A549 (cell line): ENCODE results near the gene EXOC4. TPM values are rescaled to one million over a fixed set of nuclear protein-coding genes. Genes with fewer than 3 reads are reported as not detected.

ENCODE experiments used
- ATAC-seq, 2 experiments: fragments of 200-7000 bp in 1 of 2; fragments of >200 bp in 1 of 2; cut with Nextera tagmentation in 1 of 2; cut with Tn5 transposase in 1 of 2; 3 replicates each; pipeline versions ENCODE4 v1.8.0 to v1.9.1; 2018 to 2020; ENCODE audit warnings: mild to moderate bottlenecking in 1 of 2, moderate library complexity in 1 of 2
- CTCF ChIA-PET: fragments of 300-600 bp; sonication (Branson Sonifier 250); formaldehyde crosslinking; extraction: SDS; loops from one replicate; lab custom pipeline; 2021; ENCODE audit warnings: antibody characterized with exemption, inconsistent platforms; lab: Yijun Ruan, JAX
- POLR2A ChIA-PET: fragments of 350-600 bp; formaldehyde crosslinking; extraction: SDS; loops from one replicate; lab custom pipeline; 2021; ENCODE audit warnings: antibody characterized with exemption, inconsistent platforms; lab: Yijun Ruan, JAX
- DNase-seq, 2 experiments: peaks; one replicate each; pipeline versions ENCODE4 v3.0.0 to v3.0.0-alpha.2; 2011 to 2016; ENCODE audit warnings: low read depth in 1 of 2, low spot score in 1 of 2
- FAIRE-seq: peaks from 2 replicates; lab custom pipeline; 2011; peaks lifted over from hg19 to GRCh38; lab: Jason Lieb, UNC
- H3K27ac ChIP-seq, 2 experiments: fragments of >200 bp; sonication (Bioruptor Twin); formaldehyde crosslinking; 3 replicates each; pipeline ENCODE4 v1.5.1; 2016 to 2017
- H3K4me1 ChIP-seq: fragments of >200 bp; sonication (Bioruptor Twin); formaldehyde crosslinking; 3 replicates; pipeline ENCODE4 v1.6.1; 2016
- H3K4me2 ChIP-seq: fragments of >200 bp; sonication (Bioruptor Twin); formaldehyde crosslinking; 3 replicates; pipeline ENCODE4 v1.6.1; 2016
- H3K4me3 ChIP-seq: fragments of >200 bp; sonication (Bioruptor Twin); formaldehyde crosslinking; 3 replicates; pipeline ENCODE4 v1.5.1; 2016
- H3K9me3 ChIP-seq: fragments of >200 bp; sonication (Bioruptor Twin); formaldehyde crosslinking; 3 replicates; pipeline ENCODE4 v1.6.1; 2016
- BCL3 ChIP-seq: fragments of >200 bp; sonication (Bioruptor Twin); formaldehyde crosslinking; IDR thresholded peaks from 3 replicates; pipeline ENCODE4 v1.6.1; 2016
- BHLHE40 ChIP-seq: IDR thresholded peaks from 2 replicates; pipeline ENCODE4 v1.6.1; 2012; ENCODE audit warnings: low read depth, low read length, inconsistent platforms
- CBX2 ChIP-seq: fragments of 200-600 bp; sonication (generic); IDR thresholded peaks from 2 replicates; pipeline ENCODE4 v1.6.1; 2016; ENCODE audit warnings: low read depth, mild to moderate bottlenecking, borderline replicate concordance
- CBX8 ChIP-seq: fragments of 200-600 bp; sonication (generic); IDR thresholded peaks from 2 replicates; pipeline ENCODE4 v1.6.1; 2016
- CEBPB ChIP-seq, 2 experiments: fragments of >200 bp in 1 of 2; sonication (Bioruptor Twin) in 1 of 2; formaldehyde crosslinking in 1 of 2; IDR thresholded peaks; 2 replicates each; pipeline ENCODE4 v1.6.1; 2012 to 2016
- EHF ChIP-seq: fragments of 250-450 bp; sonication (Bioruptor Pico); IDR thresholded peaks from 2 replicates; pipeline ENCODE4 v1.5.0; 2020; ENCODE audit warnings: mild to moderate bottlenecking
- ELK1 ChIP-seq: fragments of 150-350 bp; IDR thresholded peaks from 2 replicates; pipeline ENCODE4 v1.6.1; 2014; ENCODE audit warnings: low read depth, mild to moderate bottlenecking, low read length
- EP300 ChIP-seq, 2 experiments: fragments of >200 bp; sonication (Bioruptor Twin); formaldehyde crosslinking; IDR thresholded peaks; 2 replicates in 1 of 2; 3 replicates in 1 of 2; pipeline ENCODE4 v1.6.1; 2016 to 2017
- ESRRA ChIP-seq: fragments of 150-350 bp; IDR thresholded peaks from 2 replicates; pipeline ENCODE4 v1.6.1; 2014; ENCODE audit warnings: mild to moderate bottlenecking, low read length, borderline replicate concordance
- FOSB ChIP-seq: fragments of 250-450 bp; sonication (Bioruptor Pico); IDR thresholded peaks from 2 replicates; pipeline ENCODE4 v1.5.0; 2020; ENCODE audit warnings: mild to moderate bottlenecking, moderate library complexity
- HOXA7 ChIP-seq: fragments of 250-450 bp; sonication (Bioruptor Pico); IDR thresholded peaks from 2 replicates; pipeline ENCODE4 v1.5.0; 2020; ENCODE audit warnings: mild to moderate bottlenecking, moderate library complexity
- JUNB ChIP-seq: fragments of >200 bp; sonication (Bioruptor Twin); formaldehyde crosslinking; IDR thresholded peaks from 2 replicates; pipeline ENCODE4 v1.6.1; 2016
- KDM1A ChIP-seq: fragments of 200-600 bp; sonication (generic); IDR thresholded peaks from 2 replicates; pipeline ENCODE4 v1.6.1; 2016; ENCODE audit warnings: low read depth, mild to moderate bottlenecking
- KDM5A ChIP-seq: fragments of 200-600 bp; sonication (generic); IDR thresholded peaks from 2 replicates; pipeline ENCODE4 v1.6.1; 2016; ENCODE audit warnings: antibody characterized with exemption, mild to moderate bottlenecking
- MAFK ChIP-seq: fragments of 450-650 bp; IDR thresholded peaks from 2 replicates; pipeline ENCODE4 v1.6.1; 2014; ENCODE audit not compliant: partially characterized antibody
- MAZ ChIP-seq: fragments of 150-350 bp; IDR thresholded peaks from 2 replicates; pipeline ENCODE4 v1.6.1; 2014; ENCODE audit warnings: antibody characterized with exemption, low read depth, low read length, borderline replicate concordance
- MYC ChIP-seq: IDR thresholded peaks from 2 replicates; pipeline ENCODE4 v1.6.1; 2012; ENCODE audit warnings: mild to moderate bottlenecking, inconsistent platforms, low read length, improper control_type of control experiment, borderline replicate concordance
- NFE2L2 ChIP-seq: fragments of 150-350 bp; conservative IDR thresholded peaks from 2 replicates; pipeline ENCODE4 v1.6.1; 2014; ENCODE audit warnings: low read length
- NPAS2 ChIP-seq: fragments of 250-450 bp; sonication (Bioruptor Pico); IDR thresholded peaks from 2 replicates; pipeline ENCODE4 v1.8.0; 2022; ENCODE audit warnings: mild to moderate bottlenecking, moderate library complexity, borderline replicate concordance
- PBX3 ChIP-seq: IDR thresholded peaks from 2 replicates; pipeline ENCODE4 v1.6.1; 2012
- PHF8 ChIP-seq: fragments of 200-600 bp; sonication (generic); IDR thresholded peaks from 2 replicates; pipeline ENCODE4 v1.6.1; 2016; ENCODE audit warnings: low read depth, mild to moderate bottlenecking, antibody characterized with exemption, moderate library complexity, borderline replicate concordance
- RARB ChIP-seq: fragments of 250-450 bp; sonication (Bioruptor Pico); IDR thresholded peaks from 2 replicates; pipeline ENCODE4 v1.8.0; 2021; ENCODE audit warnings: mild to moderate bottlenecking, moderate library complexity
- REST ChIP-seq: fragments of 200-600 bp; sonication (generic); IDR thresholded peaks from 2 replicates; pipeline ENCODE4 v1.6.1; 2016; ENCODE audit warnings: antibody characterized with exemption, mild to moderate bottlenecking, moderate library complexity
- TP53 ChIP-seq: fragments of 250-450 bp; sonication (Bioruptor Pico); IDR thresholded peaks from 2 replicates; pipeline ENCODE4 v1.5.0; 2021; ENCODE audit warnings: mild to moderate bottlenecking, moderate library complexity
- ZC3H11A ChIP-seq: fragments of 450-650 bp; IDR thresholded peaks from 2 replicates; pipeline ENCODE4 v1.6.1; 2014; ENCODE audit warnings: antibody characterized with exemption, mild to moderate bottlenecking
- WGBS: methylation state at CpG from one replicate; pipeline ENCODE4 v1.1.6; 2017; ENCODE audit errors: missing lambda C conversion rate; 5-methylcytosine and 5-hydroxymethylcytosine counted together
- polyA plus RNA-seq, 4 experiments: library from polyadenylated mRNA; depleted of rRNA in 3 of 4; stranded (reverse); fragments of >200 nt; fragmentation: RNase III in 1 of 4; extraction: RNeasy Plus Mini Kit Qiagen cat#74134 plus additional on column Dnase treatment in 1 of 4; gene quantifications; 2 replicates in 3 of 4; 3 replicates in 1 of 4; pipeline ENCODE4 v1.2.3, GENCODE V29; 2011 to 2017

EXOC4 gene
- polyA plus RNA-seq, 2 of the 4 experiments (the other 2 are of a cell fraction), result 33.4 to 73.1 TPM

GRCh38 chr7:133654547-133654946 lies 401.7 kb downstream of the EXOC4 start (continued):
- TF ChIP-seq EHF (CRISPR knock-in tag) (no peak), CEBPB (IDR thresholded peaks at IDR 0.05) (no peak), PHF8 (no peak)

- H3K4me1 ChIP-seq, result no peaks in the 10 kb centered on the region
- no peak overlapping the region for H3K4me3 ChIP-seq
- H3K4me2 ChIP-seq, result no peak overlapping the region
- no peaks in the 10 kb centered on the region for H3K9me3 ChIP-seq
- ChIA-PET POLR2A (no interaction called here), CTCF (no interaction called here)
- FAIRE-seq, result no peak
- TF ChIP-seq BCL3 (no peak), JUNB (no peak), EP300 (IDR thresholded peaks at IDR 0.05) (no peak), KDM5A (no peak), TP53 (CRISPR knock-in tag) (no peak), BHLHE40 (no peak), HOXA7 (CRISPR knock-in tag) (no peak), MAZ (no peak), CBX8 (no peak), ESRRA (no peak), MAFK (no peak), MYC (no peak)
- DNase-seq, result no peak
- no peak overlapping the region for H3K27ac ChIP-seq
- WGBS, result 92% methylated on average over 4 of the region's 4 CpGs
- ATAC-seq, result no peak
These were observed 409.4 kb downstream of the EXOC4 start for GRCh38 chr7:133662276-133662675.

GRCh38 chr7:133662830-133663229 lies 410.0 kb downstream of the EXOC4 start:
- FAIRE-seq, result no peak
- POLR2A ChIA-PET, result no interaction called here

More at GRCh38 chr7:133662830-133663229, 410.0 kb downstream of the EXOC4 start:
- ATAC-seq (no peak), DNase-seq (no peak)
- CTCF ChIA-PET, result no interaction called here
- Histone ChIP-seq H3K27ac (no peak overlapping the region), H3K4me3 (no peak overlapping the region), H3K4me2 (no peak overlapping the region)
- no peak for TF ChIP-seq JUNB
- TF ChIP-seq MYC, result no peak
- no peak for TF ChIP-seq ELK1
- TF ChIP-seq PHF8, result no peak
- no peak for TF ChIP-seq PBX3
- TF ChIP-seq KDM1A, result no peak
- no peak for TF ChIP-seq FOSB
- TF ChIP-seq REST, result no peak
- no peak for TF ChIP-seq ZC3H11A
- TF ChIP-seq CBX2, result no peak
- TF ChIP-seq RARB (CRISPR knock-in tag), result no peak
- no peak for TF ChIP-seq NFE2L2
- no peak for TF ChIP-seq NPAS2 (CRISPR knock-in tag)
- TF ChIP-seq, all 56 proteins: peak for 0
- Histone ChIP-seq H3K4me1 (no peaks in the 10 kb centered on the region), H3K9me3 (no peaks in the 10 kb centered on the region)
- 87% methylated on average over 4 of the region's 4 CpGs for WGBS
